Transverse colon (tissue), 4 donors: ENCODE data around the gene NR3C2. TPM values are rescaled to one million over a fixed set of nuclear protein-coding genes. Genes with fewer than 3 reads are reported as not detected.

Experiments used
- DNase-seq: peaks from one replicate; pipeline ENCODE4 v3.0.0-alpha.2; 2019
- H3K27ac ChIP-seq, 4 donors: fragments of 200-600 bp; sonication (generic); 2 replicates each; pipeline ENCODE4 v1.5.1; 2016 to 2018; ENCODE audit warnings: inconsistent platforms in 4 of 4
- H3K27me3 ChIP-seq: fragments of 200-600 bp; sonication (generic); 2 replicates; pipeline ENCODE4 v1.5.1; 2017; ENCODE audit warnings: inconsistent platforms
- H3K36me3 ChIP-seq, 4 donors: fragments of 200-600 bp; sonication (generic); 2 replicates each; pipeline ENCODE4 v1.5.1; 2017 to 2019; ENCODE audit warnings: inconsistent platforms in 4 of 4
- H3K4me1 ChIP-seq, 4 donors: fragments of 200-600 bp; sonication (generic); 2 replicates each; pipeline ENCODE4 v1.5.1; 2017 to 2020; ENCODE audit warnings: inconsistent platforms in 4 of 4
- H3K4me3 ChIP-seq, 4 donors: fragments of 200-600 bp; sonication (generic); 1 replicate in 1 of 4; 2 replicates in 3 of 4; pipeline versions ENCODE4 v1.5.1 to v1.6.1; 2017 to 2019; ENCODE audit warnings: inconsistent platforms in 4 of 4
- H3K9me3 ChIP-seq, 2 donors: fragments of 200-600 bp; sonication (generic); 2 replicates each; pipeline ENCODE4 v1.5.1; 2017 to 2019; ENCODE audit warnings: inconsistent platforms in 2 of 2
- EP300 ChIP-seq: sonication (generic); formaldehyde crosslinking; IDR thresholded peaks from one replicate; pipeline ENCODE4 v1.6.1; 2017; ENCODE audit warnings: antibody characterized with exemption, low read depth
- POLR2A ChIP-seq: fragments of 450-650 bp; IDR thresholded peaks from one replicate; pipeline ENCODE4 v1.6.1; 2016; ENCODE audit warnings: antibody characterized with exemption, mild to moderate bottlenecking, moderate library complexity
- POLR2AphosphoS5 ChIP-seq, 3 donors: sonication (generic); formaldehyde crosslinking; IDR thresholded peaks; one replicate each; pipeline ENCODE4 v1.6.1; 2016; ENCODE audit warnings: antibody characterized with exemption in 3 of 3
- WGBS, 2 donors: methylation state at CpG; one replicate each; pipeline ENCODE4 v1.1.5; 2018; ENCODE audit warnings: low coverage in 1 of 2; 5-methylcytosine and 5-hydroxymethylcytosine counted together
- in situ Hi-C, 4 donors: fragments of 200-750 bp; cut with MboI; loops; one replicate each; pipeline versions ENCODE4 v1.15.0 to v1.15.1; 2017; ENCODE audit warnings: low sequenced_read_pairs in 3 of 4, low pct_ligation_motif_present in 1 of 4, low pct_unique_long_range_greater_than_20kb in 1 of 4
- intact Hi-C: fragments of 100-400 bp; cut with DNase I; formaldehyde crosslinking; loops from one replicate; pipeline ENCODE4 v1.15.1; 2023; ENCODE audit warnings: low total_unique reads
- total RNA-seq, 4 donors: library from RNA; depleted of rRNA; stranded (reverse); fragments of >200 nt; gene quantifications; one replicate each; pipeline ENCODE4 v1.1.0, GENCODE V29; 2016
- TF ChIP-seq, protein P1 (sequence below), 5 experiments: fragments of 200-600 bp in 3 of 5; fragments of 450-650 bp in 2 of 5; sonication (generic) in 3 of 5; IDR thresholded peaks; 1 replicate in 2 of 5; 2 replicates in 3 of 5; pipeline ENCODE4 v1.5.1; 2016 to 2017; ENCODE audit warnings: antibody characterized with exemption in 5 of 5, inconsistent platforms in 3 of 5, mild to moderate bottlenecking in 2 of 5, moderate library complexity in 1 of 5

Gene NR3C2
- total RNA-seq, 4 donors from 2014 or later: 55.5 to 147 (median 125) TPM

DNA sequence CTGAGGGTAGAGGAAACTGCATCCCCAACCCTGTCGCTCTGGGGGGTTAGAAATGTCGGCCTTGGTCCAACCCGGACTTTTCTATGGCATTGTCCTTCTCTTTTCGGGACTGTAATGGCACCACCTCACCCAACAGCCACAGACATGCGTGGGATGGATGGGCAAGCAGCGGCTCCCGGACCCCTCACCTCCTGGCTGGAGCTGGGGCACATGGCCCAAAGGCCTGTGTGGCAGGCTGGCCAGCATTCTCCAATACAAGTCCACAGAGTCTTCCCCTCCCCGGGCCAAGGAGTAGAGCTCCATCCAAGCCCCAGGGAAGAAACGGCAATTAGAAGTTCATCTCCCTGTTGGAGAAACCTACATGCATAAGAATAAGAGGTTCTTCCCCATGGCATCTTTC lies 142.9 kb downstream of the NR3C2 start:
- H3K9me3 ChIP-seq: peaks cover 4 to 5% of the 10 kb centered on the region in 2 donors
- WGBS, 2 donors: 81 to 90% methylated on average over 3 to 9 of the region's 9 CpGs
- no peak overlapping the region for H3K4me3 ChIP-seq
- no peak overlapping the region for H3K27ac ChIP-seq
- intact Hi-C loops: no loop called here
- H3K27me3 ChIP-seq: no peaks in the 10 kb centered on the region
- no peak for DNase-seq
- H3K4me1 ChIP-seq: peaks cover 0 to 8% (median under 1%) of the 10 kb centered on the region in 4 donors
- in situ Hi-C loops: no loop called here
- TF ChIP-seq POLR2A: no peak
- no peak for TF ChIP-seq POLR2AphosphoS5 (IDR thresholded peaks at IDR 0.05)
- TF ChIP-seq EP300: no peak
- TF ChIP-seq, protein P1, sequence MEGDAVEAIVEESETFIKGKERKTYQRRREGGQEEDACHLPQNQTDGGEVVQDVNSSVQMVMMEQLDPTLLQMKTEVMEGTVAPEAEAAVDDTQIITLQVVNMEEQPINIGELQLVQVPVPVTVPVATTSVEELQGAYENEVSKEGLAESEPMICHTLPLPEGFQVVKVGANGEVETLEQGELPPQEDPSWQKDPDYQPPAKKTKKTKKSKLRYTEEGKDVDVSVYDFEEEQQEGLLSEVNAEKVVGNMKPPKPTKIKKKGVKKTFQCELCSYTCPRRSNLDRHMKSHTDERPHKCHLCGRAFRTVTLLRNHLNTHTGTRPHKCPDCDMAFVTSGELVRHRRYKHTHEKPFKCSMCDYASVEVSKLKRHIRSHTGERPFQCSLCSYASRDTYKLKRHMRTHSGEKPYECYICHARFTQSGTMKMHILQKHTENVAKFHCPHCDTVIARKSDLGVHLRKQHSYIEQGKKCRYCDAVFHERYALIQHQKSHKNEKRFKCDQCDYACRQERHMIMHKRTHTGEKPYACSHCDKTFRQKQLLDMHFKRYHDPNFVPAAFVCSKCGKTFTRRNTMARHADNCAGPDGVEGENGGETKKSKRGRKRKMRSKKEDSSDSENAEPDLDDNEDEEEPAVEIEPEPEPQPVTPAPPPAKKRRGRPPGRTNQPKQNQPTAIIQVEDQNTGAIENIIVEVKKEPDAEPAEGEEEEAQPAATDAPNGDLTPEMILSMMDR (IDR thresholded peaks at IDR 0.05): no peak
- H3K36me3 ChIP-seq: no peaks in the 10 kb centered on the region

DNA sequence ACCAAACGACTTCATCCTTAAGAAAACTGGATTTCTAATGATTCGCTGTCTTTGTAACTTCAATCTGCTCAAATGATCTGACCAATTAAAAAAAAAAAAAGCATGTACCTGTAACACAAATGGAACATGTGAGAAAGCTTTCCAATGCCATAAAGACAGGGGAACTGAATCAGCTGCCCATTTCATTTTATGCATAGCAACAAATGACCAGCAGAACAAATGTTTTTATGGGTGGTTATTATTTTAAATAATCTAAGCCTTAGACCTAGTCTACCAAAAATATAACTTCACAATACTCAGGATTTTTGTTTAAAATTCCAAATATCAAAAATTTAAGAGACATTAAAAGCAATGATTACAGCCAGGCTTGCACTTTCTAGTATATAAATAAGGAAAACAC lies 145.7 kb downstream of the NR3C2 start:
- WGBS, 2 donors: 82 to 100% methylated on average over 2 of the region's 2 CpGs

DNA sequence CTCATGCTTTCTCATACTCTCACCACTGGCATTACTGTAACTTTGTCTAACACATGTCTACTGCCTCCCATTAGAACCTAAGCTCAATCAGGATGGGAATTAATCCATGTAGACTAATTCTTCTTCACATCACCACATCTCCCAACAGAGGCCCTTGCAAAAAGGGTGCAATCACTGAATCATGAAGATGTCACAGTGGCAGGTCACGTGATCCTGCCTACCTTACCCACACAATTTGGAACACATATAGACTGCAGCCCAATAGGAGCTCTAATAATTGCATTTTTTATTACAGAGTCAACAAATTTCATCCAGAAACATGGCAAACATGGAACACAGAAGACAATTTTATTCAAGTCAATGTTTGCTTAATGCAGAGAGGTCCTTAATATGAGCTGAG lies 146.6 kb downstream of the NR3C2 start:
- WGBS, 2 donors: 81 to 83% methylated on average over 1 of the region's 1 CpG
- no peak overlapping the region for H3K27ac ChIP-seq
- intact Hi-C loops: no loop called here

More for the DNA sequence above, 145.7 kb downstream of the NR3C2 start:
- H3K27ac ChIP-seq: no peak overlapping the region
- no peaks in the 10 kb centered on the region for H3K27me3 ChIP-seq
- in situ Hi-C loops: no loop called here
- H3K9me3 ChIP-seq: peaks cover 2 to 5% of the 10 kb centered on the region in 2 donors
- TF ChIP-seq, protein P1 (IDR thresholded peaks at IDR 0.05): no peak
- TF ChIP-seq POLR2AphosphoS5 (IDR thresholded peaks at IDR 0.05) (no peak), EP300 (no peak), POLR2A (no peak)
- H3K4me3 ChIP-seq: no peak overlapping the region
- intact Hi-C loops: no loop called here
- no peak for DNase-seq
- no peaks in the 10 kb centered on the region for H3K36me3 ChIP-seq
- peaks cover 0 to 21% (median 8%) of the 10 kb centered on the region in 4 donors for H3K4me1 ChIP-seq

DNA sequence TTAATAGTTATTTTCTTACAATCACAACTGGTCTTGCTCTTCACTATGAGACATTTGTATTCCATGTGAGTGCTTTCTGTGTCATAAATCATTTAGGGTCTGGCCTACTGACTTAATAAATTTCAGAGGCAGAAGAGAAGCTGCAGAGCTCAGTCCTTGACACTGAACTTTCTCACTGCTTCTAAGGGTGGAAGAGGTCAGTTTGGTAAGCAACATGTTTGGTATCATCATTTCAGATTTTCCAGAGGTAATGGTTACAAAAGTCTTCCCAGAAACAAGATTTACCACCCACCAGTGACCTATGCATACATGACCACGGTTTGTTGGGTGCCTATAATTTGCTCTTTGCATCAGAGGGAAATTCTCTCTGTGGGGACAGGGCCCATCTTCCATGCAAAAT lies 148.6 kb downstream of the NR3C2 start:
- Histone ChIP-seq H3K9me3 (no peaks in the 10 kb centered on the region), H3K27ac (no peak overlapping the region), H3K36me3 (no peaks in the 10 kb centered on the region), H3K4me1 (peaks cover 0 to 33% (median 6%) of the 10 kb centered on the region in 4 donors), H3K4me3 (no peak overlapping the region), H3K27me3 (no peaks in the 10 kb centered on the region)
- no peak for DNase-seq
- TF ChIP-seq POLR2A: no peak
- no peak for TF ChIP-seq EP300
- TF ChIP-seq POLR2AphosphoS5 (IDR thresholded peaks at IDR 0.05): no peak
- TF ChIP-seq, protein P1 (IDR thresholded peaks at IDR 0.05): no peak
- intact Hi-C loops: no loop called here
- WGBS, 2 donors: 56% methylated on average over 1 of the region's 1 CpG
- in situ Hi-C loops: no loop called here

More for the DNA sequence above, 146.6 kb downstream of the NR3C2 start:
- Histone ChIP-seq H3K4me3 (no peak overlapping the region), H3K27me3 (no peaks in the 10 kb centered on the region), H3K9me3 (peaks cover 0 to under 1% of the 10 kb centered on the region in 2 donors), H3K4me1 (peaks cover 0 to 21% (median 8%) of the 10 kb centered on the region in 4 donors), H3K36me3 (no peaks in the 10 kb centered on the region)
- no peak for DNase-seq
- TF ChIP-seq POLR2AphosphoS5 (IDR thresholded peaks at IDR 0.05): no peak
- TF ChIP-seq POLR2A: no peak
- TF ChIP-seq EP300: no peak
- TF ChIP-seq, protein P1 (IDR thresholded peaks at IDR 0.05): no peak
- in situ Hi-C loops: no loop called here
